ENCODE results near the gene IL22RA2.

The IL22RA2 gene

DNA sequence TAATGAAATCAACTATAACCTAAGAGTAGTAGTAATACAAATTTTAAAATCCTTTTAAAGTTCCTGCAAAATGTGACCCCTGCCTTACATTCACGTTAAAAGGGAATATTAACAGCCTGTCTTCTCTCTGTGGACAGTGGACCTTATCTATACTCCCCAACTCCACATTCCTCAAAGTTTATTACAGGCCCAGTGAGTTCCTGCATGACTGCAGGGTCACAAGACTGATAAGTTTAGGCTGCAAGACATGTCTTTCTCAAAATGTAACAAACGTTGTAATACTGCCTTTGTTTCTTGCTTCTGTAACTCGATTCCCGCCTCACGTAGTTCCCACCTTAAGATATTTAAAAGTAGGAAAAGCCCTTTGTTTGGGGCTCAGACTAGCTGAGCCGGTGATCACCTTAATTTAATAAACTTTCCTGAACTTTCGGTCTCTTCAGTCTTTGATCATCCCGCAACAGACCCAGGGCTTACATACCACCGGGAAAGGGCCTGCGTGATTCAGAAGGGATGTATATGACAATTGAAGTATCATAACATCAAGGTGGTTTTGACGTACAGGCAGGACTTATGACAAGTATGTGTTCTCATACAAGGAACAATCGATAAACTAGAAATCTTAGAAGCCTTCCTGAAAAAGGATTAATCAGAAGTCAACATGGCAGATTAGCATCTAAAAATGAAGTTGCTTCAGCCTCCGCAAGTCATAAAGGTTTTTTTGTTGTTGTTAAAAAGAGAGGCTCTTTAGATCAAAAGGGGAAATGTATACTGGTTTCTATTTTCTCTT, 3.0 kb downstream of the IL22RA2 start:
- H3K4me3 ChIP-seq (ENCODE audit: control insufficient read depth, low read depth, low read length), result no peak overlapping the region
- TF ChIP-seq, protein P1, sequence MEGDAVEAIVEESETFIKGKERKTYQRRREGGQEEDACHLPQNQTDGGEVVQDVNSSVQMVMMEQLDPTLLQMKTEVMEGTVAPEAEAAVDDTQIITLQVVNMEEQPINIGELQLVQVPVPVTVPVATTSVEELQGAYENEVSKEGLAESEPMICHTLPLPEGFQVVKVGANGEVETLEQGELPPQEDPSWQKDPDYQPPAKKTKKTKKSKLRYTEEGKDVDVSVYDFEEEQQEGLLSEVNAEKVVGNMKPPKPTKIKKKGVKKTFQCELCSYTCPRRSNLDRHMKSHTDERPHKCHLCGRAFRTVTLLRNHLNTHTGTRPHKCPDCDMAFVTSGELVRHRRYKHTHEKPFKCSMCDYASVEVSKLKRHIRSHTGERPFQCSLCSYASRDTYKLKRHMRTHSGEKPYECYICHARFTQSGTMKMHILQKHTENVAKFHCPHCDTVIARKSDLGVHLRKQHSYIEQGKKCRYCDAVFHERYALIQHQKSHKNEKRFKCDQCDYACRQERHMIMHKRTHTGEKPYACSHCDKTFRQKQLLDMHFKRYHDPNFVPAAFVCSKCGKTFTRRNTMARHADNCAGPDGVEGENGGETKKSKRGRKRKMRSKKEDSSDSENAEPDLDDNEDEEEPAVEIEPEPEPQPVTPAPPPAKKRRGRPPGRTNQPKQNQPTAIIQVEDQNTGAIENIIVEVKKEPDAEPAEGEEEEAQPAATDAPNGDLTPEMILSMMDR (IDR thresholded peaks at IDR 0.05; ENCODE audit: control insufficient read depth, insufficient read depth, low read depth, low read length, missing control alignments), result no peak
- DNase-seq (ENCODE audit: low read depth), result no peak

DNA sequence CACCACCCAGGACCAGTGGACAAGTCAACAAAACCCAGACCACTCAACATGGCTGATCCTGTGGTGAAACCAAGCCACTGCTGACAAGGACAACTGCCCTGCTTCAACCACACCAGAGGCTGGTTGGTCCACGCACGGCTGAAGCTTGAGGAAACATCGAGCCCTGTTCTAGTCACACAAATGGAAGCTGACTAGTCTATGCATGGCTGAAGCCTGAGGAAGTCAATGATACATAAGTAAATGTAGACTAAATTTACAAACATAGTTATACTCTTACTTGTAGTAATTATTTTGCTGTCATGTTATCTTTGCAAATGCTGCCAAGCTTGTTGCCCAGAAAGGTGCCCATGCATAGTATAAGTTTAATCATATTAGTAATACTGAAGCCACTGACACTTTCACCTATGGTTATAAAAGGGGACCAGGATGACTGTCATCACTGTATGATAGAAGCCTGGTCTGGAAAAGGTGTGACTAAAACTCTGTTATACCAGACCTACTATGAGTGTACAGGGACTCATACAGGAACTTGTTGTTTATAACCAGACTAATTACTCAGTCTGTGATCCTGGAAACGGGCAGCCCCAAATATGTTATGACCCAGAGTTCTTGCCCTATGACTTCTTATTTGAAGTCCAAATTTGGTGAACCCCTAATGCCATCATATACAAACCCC, 5.6 kb downstream of the IL22RA2 start:
- no peak overlapping the region for H3K4me3 ChIP-seq (ENCODE audit: control insufficient read depth, low read depth, low read length)
- TF ChIP-seq, protein P1 (IDR thresholded peaks at IDR 0.05; ENCODE audit: control insufficient read depth, insufficient read depth, low read depth, low read length, missing control alignments), result no peak
- DNase-seq (ENCODE audit: low read depth), result no peak

DNA sequence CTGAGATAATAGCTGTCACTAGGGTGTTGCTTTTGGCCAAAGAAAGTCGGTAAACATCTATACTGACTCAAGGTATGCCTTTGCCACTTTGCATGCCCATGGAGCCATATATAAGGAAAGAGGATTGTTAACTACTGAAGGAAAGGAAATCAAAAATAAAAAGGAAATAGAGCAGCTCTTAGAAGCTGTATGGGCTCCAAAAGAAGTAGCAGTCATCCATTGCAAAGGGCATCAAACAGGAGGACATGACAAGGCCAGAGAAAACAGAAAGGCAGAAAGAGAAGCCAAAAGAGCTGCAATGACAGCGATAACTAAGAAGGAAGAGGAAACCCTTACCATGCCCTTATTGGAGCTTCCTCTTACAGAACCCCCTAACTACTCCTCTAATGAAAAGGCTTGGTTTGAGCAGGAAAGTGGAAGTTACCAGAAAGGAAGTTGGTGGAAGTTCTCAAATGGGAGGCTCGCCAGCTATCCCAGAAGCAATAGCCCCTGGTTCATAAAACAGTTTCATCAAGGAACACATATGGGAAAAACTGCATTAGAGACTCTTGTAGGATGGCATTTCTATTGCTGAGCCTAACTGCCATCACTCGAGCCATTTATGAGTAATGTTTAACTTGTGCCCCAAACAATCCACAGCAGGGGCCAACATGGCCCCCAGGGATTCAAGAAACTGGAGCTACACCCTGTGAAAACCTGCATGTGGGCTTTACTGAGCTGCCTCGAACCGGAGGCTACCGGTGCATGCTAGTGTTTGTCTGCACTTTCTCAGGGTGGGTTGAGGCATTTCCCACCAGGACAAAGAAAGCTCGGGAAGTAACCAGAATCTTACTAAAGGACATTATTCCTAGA, 7.0 kb downstream of the IL22RA2 start:
- no peak overlapping the region for H3K4me3 ChIP-seq (ENCODE audit: control insufficient read depth, low read depth, low read length)
- no peak for DNase-seq (ENCODE audit: low read depth)
- TF ChIP-seq, protein P1 (IDR thresholded peaks at IDR 0.05; ENCODE audit: control insufficient read depth, insufficient read depth, low read depth, low read length, missing control alignments), result no peak

DNA sequence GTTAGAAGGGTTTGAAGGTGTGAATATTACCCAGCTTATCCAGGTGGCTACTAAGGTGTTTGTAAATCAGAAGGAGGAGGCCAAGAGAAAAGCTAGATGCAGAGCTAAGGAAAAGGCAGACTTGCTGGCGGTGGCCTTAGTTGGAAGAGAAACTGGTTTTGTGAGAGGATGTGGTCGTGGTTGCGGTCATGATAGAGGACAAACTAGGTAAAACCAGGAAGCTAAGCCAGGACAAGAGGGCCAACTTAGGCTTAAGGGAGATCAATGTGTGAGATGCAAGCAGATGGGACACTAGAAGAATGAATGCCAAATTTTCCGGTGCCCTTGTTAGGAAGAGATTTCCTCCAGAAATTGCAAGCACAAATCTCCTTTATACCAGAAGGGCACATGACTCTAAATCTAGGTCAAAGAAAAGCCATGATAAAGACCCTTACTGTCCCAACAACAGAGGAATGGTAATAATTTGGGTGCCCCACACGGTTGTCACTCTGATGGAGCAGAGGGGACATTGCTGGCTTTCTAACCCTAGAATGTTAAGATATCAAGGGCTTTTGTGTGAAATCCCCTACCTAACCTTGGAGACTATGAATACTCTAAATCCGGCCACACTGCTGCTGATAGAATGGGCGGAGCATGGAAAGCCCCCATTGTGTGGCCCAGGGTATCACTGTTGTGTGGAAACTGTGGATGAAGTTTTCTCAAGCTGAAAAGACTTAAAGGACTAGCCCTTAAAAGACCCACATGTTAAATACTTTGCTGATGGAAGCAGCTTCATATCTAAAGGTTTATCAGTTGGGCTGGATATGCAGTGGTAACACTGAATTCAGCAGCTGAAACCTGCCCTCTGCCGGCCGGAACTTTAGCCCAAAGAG, 7.8 kb downstream of the IL22RA2 start:
- no peak overlapping the region for H3K4me3 ChIP-seq (ENCODE audit: control insufficient read depth, low read depth, low read length)
- TF ChIP-seq, protein P1 (IDR thresholded peaks at IDR 0.05; ENCODE audit: control insufficient read depth, insufficient read depth, low read depth, low read length, missing control alignments), result peak; percentile 55
- DNase-seq (ENCODE audit: low read depth), result no peak

DNA sequence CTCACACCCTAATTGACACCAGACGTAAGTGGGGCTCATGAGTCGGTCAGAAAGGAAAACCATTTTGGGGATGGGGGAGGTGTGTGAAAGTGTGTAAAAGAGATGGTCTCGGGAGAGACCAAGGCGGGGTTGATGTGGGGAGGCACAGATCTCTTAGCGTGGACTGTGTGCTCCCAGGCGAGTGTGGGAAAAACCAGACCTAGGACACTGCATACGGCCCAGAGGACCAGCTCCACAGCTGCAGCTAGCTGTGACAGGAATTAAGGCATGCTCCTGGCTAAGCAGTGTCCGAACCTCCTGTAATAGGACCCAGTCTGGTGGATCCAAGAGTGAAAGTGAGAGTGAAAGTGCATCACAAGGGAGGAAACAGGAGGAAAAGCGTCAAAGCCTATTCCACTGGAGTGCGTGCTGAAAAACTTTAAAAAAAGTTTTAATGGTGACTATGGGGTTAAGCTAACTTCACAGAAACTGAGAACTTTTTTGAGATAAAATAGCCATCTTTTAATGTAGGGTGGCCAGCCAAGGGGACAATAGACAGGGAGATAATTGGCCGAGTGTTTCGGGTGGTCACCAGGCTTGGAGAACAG, 9.6 kb downstream of the IL22RA2 start:
- DNase-seq (ENCODE audit: low read depth), result no peak

More for the DNA sequence above, 9.6 kb downstream of the IL22RA2 start:
- TF ChIP-seq, protein P1 (IDR thresholded peaks at IDR 0.05; ENCODE audit: control insufficient read depth, insufficient read depth, low read depth, low read length, missing control alignments), result no peak
- H3K4me3 ChIP-seq (ENCODE audit: control insufficient read depth, low read depth, low read length), result no peak overlapping the region
